A172 (cell line): Measurements from ENCODE around the gene P4HA2. TPM values are rescaled to one million over a fixed set of nuclear protein-coding genes. Genes with fewer than 3 reads are reported as not detected.
A peak's percentile ranks its signal among the peaks of the same experiment; 100 is the strongest.

Experiments used
- DNase-seq: peaks from one replicate; pipeline ENCODE4 v3.0.0-alpha.2; 2015; ENCODE audit warnings: low spot score
- total RNA-seq: library from RNA; depleted of rRNA; stranded (reverse); fragments of >200 nt; shearing (Covaris generic); gene quantifications from 2 replicates; pipeline ENCODE4 v1.2.3, GENCODE V29; 2014

The P4HA2 gene
- total RNA-seq, 1 experiment from 2014 or later, result 58.7 TPM

DNA sequence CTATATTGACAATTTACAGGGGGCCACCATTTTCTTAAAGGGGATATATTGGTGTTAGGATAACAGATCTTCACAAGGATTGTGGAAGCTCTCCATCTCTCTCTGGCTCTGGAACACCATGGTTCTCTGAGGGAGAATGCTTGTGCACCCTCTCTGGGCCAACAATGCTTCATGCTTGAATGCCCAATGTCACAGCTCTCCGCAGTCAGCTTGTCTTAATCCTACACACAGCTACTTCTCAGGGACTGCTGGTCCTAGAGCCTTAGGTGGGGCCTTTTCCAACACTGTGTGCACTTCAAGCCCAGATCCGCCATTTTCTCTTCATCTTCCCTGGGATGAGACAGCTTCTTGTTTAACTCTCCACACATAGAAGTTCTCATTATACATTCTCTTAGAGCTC, 22.9 kb upstream of the P4HA2 start:
- no peak for DNase-seq

DNA sequence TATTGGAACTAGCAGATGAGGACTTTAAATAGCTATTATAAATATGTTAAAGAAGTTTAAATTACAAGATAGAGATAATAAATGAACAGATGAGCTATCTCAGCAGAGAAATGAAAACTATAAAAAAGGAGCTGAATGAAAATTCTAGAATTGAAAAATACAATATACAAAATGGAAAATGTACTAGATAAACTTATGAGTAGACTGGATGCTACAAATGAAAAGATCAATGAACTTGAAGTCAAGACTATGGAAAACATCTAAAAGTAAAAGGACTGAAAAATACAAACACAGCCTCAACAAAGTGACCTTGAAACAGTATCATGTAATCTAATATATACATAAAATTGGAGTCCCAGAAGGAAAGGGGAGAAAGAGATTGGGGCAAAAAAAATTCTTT, 19.2 kb upstream of the P4HA2 start:
- no peak for DNase-seq

DNA sequence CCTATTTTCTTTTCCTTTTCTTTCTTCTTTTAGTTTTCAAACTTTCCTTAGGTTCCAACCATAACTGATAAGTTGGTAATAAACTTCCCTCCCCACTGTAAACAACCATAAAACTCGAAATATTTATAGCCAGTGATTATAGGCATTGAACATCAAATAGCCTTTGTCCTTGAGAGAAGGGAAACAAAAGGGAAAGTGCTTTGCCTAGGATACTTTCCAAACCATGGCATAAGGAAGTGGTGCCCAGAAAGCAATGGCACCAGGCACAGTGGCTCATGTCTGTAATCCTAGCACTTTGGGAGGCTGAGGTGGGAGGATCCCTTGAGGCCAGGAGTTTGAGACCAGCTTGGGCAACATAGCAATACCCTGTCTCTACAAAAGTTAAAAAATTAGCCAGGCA, 17.9 kb upstream of the P4HA2 start:
- no peak for DNase-seq

DNA sequence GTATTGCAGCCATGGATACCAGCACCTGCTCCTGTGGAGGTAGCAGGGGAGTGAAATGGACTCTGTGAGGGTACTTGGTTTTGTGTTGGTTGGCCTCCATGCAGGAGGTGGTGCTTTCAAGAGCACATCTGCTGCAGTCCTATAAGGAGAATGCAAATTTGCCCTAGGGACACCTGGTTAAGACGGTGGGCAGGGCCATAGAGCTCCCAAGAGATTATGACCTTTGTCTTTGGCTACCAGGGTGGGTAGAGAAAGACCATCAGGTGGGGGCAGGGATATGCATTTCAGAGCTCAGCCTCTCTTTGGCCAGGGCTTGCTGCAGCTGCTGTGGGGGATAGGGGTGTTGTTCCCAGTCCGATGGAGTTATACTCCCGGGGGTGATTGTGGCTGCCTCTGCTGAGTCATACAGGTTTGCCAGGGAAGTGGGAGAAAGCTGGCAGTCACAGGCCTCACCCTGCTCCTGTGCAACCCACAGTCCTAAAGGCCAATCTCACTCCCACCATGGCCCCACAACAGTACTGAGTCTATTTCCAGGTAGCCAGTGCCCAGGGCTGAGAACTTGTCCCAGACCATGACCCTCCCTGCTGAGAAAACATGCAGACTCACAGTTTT, 15.8 kb upstream of the P4HA2 start:
- no peak for DNase-seq

- no peak for DNase-seq
These were observed 12.1 kb upstream of the P4HA2 start for GRCh38 chr5:132239776-132240175.

GRCh38 chr5:132238901-132239500, 11.3 kb upstream of the P4HA2 start:
- DNase-seq, result no peak

DNA sequence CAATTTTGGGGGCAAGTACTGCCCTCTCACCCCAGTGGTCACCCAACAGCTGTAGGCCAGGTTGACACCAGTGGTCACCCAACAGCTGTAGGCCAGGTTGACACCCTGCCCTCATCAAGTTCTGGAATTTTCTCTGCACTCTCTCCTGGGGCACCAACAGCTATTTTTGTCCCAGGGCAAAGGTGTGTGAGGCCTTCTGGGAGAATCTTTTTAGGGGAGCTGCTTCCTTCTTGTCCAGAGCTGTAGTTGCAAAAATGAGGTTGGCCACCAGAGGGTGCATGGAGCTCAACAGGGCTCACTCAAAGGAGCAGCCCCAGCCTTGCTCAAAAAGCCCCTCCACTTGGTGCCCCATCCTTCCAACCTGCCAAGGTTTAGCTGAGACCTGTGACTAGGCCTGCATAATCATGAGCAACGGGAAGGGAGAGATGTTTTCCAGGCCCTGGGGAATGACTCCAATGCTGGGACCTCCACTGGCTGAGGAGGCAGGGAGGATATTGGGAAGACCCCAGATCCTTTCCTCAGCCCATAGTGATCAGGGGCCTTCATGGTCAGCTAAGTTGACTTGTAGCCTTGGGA, 10.6 kb upstream of the P4HA2 start:
- DNase-seq, result peak; percentile 51

GRCh38 chr5:132237670-132238069, 10.0 kb upstream of the P4HA2 start:
- DNase-seq, result no peak

DNA sequence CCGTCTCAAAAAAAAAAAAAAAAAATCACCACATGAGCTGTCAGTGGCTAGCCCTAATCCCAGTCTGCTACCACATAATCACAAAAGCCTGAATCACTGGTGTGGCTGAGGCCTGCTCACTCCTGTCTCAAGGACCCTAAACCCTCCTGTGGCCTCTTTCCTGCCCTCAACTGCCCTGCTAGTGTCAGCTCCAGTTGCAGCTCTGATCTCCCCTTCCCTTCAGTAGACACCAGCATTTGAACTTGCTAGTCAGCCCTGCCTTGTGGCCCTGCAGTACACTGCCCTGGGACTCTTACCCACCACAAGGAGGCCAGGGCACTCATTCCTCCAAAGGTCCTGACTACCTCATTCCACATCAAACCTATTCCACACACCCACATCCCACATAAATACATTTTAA, 9.5 kb upstream of the P4HA2 start:
- no peak for DNase-seq

DNA sequence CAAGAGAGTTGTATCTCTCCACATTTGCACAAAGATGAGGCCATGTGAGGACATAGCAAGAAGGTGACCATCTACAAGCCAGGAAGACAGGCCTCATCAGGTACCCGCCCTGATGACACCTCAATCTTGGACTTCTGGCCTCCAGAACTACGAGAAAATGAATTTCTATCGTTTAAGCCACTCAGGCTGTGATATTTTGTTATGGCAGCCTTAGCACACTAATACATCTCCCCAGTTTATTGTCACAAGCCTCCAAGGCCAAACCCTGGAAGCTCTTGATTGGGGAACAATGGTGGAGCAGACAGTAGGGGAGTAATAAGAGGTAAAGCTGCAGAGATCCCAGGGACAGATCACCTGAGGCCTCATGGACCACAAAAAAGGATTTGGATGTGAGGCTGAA, 7.7 kb upstream of the P4HA2 start:
- no peak for DNase-seq

- DNase-seq, result no peak
These were observed 7.0 kb upstream of the P4HA2 start for GRCh38 chr5:132234684-132235062.

DNA sequence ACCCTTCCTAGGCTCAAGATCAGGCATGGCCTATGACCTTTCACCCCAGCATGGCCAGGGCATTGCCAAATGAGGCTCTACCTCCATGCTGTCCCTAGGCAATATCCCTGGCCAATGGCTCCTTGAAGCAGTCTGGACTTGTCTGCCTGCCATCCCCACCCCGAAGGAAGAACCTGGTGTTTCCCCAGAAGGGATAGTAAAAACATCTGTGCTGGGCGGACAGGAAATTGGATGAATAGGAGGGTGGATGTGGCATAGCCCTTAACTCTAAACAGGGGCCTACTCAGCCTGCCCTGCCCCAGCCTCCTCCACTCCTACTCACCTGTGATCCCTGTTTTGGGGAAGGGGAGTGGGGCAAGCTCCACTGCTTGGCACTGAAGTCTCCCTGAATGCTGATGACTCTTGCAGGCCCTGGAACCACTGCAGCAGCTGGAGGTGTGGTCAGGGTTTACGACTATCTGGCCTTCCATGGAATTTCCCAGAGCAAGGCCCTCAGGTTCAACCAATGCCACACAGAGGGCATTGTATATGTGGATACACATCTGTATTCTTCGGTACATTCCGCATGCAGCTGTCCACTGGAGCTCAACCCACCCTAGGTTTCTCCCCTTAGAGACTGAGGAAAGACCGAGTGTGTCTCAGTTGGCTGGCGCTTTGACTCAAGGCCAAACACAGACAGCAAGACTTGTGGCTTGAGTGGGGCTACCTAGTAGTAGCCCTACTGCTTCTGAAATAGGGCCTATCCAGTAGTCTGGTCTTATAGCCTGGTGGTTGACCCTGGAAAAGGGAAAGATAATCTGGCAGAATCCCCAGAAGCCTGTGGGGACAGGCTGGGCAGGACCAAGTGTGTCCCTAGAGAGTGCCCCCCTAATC, 6.4 kb upstream of the P4HA2 start:
- DNase-seq, result no peak

DNA sequence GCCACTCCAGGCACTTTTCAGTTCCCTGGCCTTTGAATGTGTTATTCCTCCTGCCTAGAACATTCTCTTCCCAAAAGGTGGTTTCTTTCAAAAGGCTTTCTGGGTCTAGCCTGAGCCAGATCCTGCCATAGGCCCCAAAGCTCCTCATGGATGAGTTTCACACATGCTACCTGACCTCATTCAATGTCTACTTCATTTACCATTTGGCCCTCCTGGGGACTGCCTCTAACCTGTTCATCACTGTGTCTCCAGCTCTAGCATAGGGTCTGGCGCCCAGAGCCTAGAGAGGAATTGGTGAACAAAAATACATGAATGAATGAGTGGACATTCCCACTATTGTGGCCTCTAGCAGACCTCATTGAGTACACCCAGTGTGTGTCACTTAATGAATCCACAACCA, 5.4 kb upstream of the P4HA2 start:
- DNase-seq, result no peak

- DNase-seq, result no peak
These were observed 4.8 kb upstream of the P4HA2 start for GRCh38 chr5:132232465-132232864.

- DNase-seq, result no peak
These were observed 3.2 kb upstream of the P4HA2 start for GRCh38 chr5:132230871-132231270.

GRCh38 chr5:132229236-132229635, 1.6 kb upstream of the P4HA2 start:
- no peak for DNase-seq

- no peak for DNase-seq
These were observed 785 bp upstream of the P4HA2 start for GRCh38 chr5:132228241-132229035.

- DNase-seq, result no peak
These were observed 493 bp downstream of the P4HA2 start for GRCh38 chr5:132227235-132227484.

DNA sequence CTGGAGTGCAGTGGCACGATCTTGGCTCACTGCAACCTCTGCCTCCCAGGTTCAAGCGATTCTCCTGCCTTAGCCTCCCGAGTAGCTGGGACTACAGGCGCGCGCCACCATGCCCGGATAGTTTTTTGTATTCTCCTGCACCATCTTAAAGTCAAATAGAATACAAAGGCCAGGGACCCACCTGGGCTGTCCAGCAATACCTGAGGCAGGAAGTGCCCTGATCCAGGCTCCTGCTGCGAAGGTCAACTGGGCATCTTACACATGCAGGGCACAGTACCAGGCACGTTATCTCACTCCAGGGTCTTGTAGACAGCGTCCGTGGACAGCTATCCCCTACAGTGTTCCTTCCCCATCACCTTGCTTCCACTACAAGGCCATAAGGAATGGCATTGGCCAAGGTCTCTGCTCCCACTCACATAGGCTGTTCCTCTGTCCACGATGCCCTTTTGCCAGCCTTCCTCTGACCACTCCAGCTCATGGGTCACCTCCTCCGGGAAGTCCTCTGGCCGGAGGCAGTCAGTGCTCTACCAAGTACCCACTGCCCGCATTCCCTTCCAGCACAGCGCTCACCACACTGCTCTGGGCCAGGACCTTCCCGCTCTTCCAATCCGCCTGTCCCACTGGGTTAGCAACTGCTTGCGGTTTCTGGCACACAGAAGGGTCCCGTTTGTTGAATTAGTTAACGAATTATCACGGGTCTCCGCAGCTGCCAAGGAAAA, 978 bp downstream of the P4HA2 start:
- no peak for DNase-seq

DNA sequence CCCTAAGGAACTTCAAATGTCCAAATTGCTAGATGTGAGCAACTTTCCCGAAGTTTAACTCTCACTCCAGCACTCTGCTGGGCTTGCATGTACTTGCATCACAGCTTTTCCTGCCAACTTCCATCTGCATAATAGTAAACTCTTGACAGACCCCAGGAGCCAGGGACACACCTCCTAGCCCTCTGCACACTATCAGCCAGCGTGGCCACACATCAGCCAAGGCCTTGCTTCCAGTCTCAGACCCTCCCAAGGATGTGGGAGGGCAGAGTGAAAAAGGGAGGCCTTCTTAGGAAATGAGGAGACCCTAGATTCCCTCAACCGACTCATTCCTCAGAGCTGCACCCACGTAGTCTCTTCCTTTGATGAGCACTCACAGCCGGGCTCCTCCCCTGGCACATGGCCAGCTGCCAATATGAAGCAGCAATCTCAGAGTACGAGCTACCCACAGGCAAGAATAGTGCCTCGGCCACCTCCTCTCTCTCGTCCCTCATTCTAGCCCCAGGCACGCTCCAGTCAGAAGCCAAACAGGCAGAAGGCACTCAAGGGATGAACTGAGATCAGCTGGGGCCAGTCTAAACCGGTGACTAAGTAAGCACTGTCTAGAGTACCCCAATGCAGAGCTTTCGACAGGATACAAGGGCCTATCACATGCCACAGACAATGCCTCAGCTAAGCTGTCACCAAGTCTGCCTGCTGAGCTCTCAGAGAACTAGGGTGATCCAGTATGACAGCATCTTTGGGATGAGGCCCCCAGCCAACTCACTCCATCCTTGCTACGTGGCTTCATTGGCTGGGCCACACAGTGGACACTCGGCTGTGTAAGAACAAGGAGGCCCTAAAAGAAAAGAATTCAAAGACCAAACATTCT, 2.3 kb downstream of the P4HA2 start:
- peak; percentile 41 for DNase-seq

DNA sequence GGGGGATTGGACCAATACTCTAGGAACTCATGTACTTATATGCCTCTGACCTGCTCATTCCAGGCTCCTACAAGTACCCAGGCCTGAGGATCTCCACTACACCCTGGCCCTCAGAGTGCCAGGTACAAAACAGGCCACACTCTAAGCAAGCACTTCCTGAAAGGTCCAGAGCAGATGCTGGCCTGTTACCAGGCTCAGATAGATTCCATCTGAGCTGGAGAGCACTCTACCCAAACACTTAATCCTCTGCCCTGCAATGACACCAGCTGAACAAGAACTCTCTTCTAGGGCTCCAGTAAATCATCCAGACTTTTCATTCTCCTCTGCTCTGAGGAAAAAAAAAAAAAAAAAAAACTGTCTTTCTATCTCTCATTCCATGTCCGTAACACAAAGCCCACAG, 2.9 kb downstream of the P4HA2 start:
- DNase-seq, result no peak
